Uterus (tissue), 2 donors: ENCODE data around the gene ITPR1.

Experiments
- CTCF ChIP-seq, 4 experiments: fragments of 200-600 bp in 2 of 4; fragments of 450-650 bp in 2 of 4; sonication (generic) in 2 of 4; IDR thresholded peaks; one replicate each; pipeline ENCODE4 v1.5.1; 2016 to 2019; ENCODE audit warnings: antibody characterized with exemption in 4 of 4, mild to moderate bottlenecking in 2 of 4, moderate library complexity in 1 of 4
- POLR2A ChIP-seq, 2 donors: fragments of 450-650 bp; IDR thresholded peaks; one replicate each; pipeline ENCODE4 v1.6.1; 2016; ENCODE audit warnings: antibody characterized with exemption in 2 of 2, mild to moderate bottlenecking in 1 of 2, moderate library complexity in 1 of 2

DNA sequence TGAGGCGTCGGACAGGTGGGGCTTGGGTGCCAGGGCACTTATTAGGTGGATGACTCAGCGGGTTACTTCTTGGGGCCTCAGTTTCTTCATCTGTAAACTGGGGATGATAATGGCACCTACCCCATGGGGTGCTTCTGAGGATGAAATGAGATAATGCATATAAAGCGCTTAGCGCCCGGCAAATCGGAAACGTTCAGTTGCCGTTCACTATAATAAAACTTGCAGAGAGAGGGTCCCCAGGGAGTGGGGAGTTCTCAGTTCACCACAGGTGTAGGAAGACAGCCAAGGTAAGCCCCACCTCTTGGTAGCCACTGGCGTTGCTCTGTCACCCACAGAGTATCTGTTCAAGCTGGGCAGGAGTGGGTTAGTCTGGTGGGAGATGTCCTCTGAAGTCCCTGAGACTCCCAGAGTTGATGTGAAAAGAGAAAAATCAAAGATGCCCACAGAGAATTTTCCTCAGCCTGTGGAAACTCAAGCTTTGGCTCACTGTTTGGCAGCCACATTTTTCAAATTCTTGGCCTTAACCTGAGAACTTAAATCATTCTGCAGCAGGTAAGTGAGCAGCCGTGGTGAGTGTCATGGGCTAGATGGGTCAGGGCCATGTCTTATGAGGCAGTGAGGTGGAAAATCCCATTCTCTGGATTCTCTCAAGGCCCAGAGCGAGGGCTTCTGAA, 264.6 kb downstream of the ITPR1 start:
- TF ChIP-seq CTCF (IDR thresholded peaks at IDR 0.05) (no peak), POLR2A (IDR thresholded peaks at IDR 0.05) (no peak)
